ENCODE data around the gene GLS2. TPM values are rescaled to one million over a fixed set of nuclear protein-coding genes. Genes with fewer than 3 reads are reported as not detected.
"Not testable (repeated sequence)": the region's sequence is repeated elsewhere in the genome, so short reads cannot be mapped to it uniquely, and the experiment has no call there.

Gene GLS2
- polyA plus RNA-seq: 1 to 10 TPM in 2 of 3 donors, under 1 TPM in 1; 0.57 to 2.0 (median 1.2) TPM

- H3K27ac Mint-ChIP-seq: peak within 1 kb of the TSS in 4 of 6 donors; percentile 34 to 82 (median 64)
- H3K4me1 Mint-ChIP-seq: peaks cover 14 to 18% of the 10 kb centered on the region in 2 donors
- H3K27me3 Mint-ChIP-seq (ENCODE audit: low read depth in 3 of 3): peaks cover 4 to 20% (median 11%) of the 10 kb centered on the region in 3 donors
- peaks cover 0 to 4% (median 0%) of the 10 kb centered on the region in 6 donors for H3K9me3 Mint-ChIP-seq
- H3K4me3 Mint-ChIP-seq: peak within 1 kb of the TSS; percentile 84 to 94 (median 88)
- peak; percentile 70 to 74 (median 72) for DNase-seq
- H3K36me3 Mint-ChIP-seq: no peaks in the 10 kb centered on the region
Observed at GRCh38 chr12:56488041-56488955, at the start of gene GLS2. Gene GLS2 (minus strand): TSS chr12:56488161. CDS start chr12:56488118, 43 bp downstream.

DNA sequence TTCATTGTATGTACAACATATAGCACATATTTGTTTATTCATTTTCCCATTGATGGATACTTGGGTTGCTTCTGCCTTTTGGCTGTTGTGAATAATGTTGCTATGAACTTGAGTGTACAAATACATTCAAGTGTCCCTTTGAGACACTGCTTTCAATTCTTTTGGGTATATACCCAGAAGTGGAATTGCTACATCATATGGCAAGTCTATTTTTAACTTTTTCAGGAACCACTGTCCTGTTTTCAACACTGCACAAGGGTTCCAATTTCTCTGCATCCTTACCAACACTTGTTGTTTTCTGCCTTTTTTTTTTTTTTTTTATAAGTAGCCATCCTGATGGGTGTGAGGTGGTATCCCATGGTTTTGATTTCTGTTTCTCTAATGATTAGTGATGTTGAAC lies 49.6 kb upstream of the GLS2 start:
- H3K36me3 Mint-ChIP-seq: no peaks in the 10 kb centered on the region
- H3K27ac Mint-ChIP-seq: no peak overlapping the region
- H3K9me3 Mint-ChIP-seq: no peaks in the 10 kb centered on the region
- peaks cover 0 to 3% (median 2%) of the 10 kb centered on the region in 3 donors for H3K27me3 Mint-ChIP-seq (ENCODE audit: low read depth in 3 of 3)
- H3K4me3 Mint-ChIP-seq: no peak overlapping the region
- no peak for DNase-seq
- no peaks in the 10 kb centered on the region for H3K4me1 Mint-ChIP-seq

- no peaks in the 10 kb centered on the region for H3K27me3 Mint-ChIP-seq (ENCODE audit: low read depth in 3 of 3)
- DNase-seq: no peak
- no peak overlapping the region for H3K27ac Mint-ChIP-seq
- no peak overlapping the region for H3K4me3 Mint-ChIP-seq
- no peaks in the 10 kb centered on the region for H3K36me3 Mint-ChIP-seq
- no peaks in the 10 kb centered on the region for H3K4me1 Mint-ChIP-seq
- H3K9me3 Mint-ChIP-seq: no peaks in the 10 kb centered on the region
Observed at GRCh38 chr12:56530390-56531055, 42.6 kb upstream of the GLS2 start.

DNA sequence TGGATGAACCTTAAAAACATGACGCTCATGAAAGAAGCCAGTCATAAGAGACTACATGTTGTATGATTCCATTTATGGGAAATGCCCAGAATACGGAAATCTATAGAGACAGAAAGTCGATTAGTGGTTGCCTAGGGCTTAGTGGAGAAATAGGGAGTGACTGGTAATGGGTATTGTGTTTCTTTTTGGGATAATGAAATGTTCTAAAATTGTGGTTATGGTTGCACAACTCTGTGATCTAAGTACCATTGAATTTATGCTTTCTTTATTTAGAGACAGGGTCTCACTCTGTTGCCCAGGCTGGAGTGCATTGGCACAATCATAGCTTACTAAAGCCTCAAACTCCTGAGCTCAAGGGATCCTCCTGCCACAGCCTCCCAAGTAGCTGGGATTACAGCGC lies 41.7 kb upstream of the GLS2 start:
- Mint-ChIP-seq H3K27ac (no peak overlapping the region), H3K36me3 (no peaks in the 10 kb centered on the region)
- no peak for DNase-seq

DNA sequence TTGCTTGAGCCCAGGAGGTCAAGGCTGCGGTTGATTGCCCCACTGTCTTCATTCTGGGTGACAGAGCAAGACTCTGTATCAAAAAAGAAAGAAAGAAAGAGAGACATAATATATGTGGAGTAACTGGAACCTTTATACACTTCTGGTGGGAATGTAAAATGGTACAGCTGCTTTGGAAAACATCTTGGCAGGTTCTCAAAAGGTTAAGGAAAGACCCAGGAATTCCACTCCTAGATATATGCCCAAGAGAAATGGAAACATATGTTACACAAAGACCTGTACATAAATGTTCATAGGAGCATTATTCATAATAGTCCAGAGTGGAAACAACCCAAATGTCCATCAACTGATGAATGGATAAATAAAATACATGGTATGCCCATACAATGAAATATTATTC lies 40.9 kb upstream of the GLS2 start:
- Mint-ChIP-seq H3K4me3 (no peak overlapping the region), H3K27me3 (ENCODE audit: low read depth in 3 of 3) (no peaks in the 10 kb centered on the region), H3K27ac (no peak overlapping the region), H3K4me1 (no peaks in the 10 kb centered on the region), H3K36me3 (no peaks in the 10 kb centered on the region), H3K9me3 (no peaks in the 10 kb centered on the region)
- DNase-seq: no peak

More for the DNA sequence above, 41.7 kb upstream of the GLS2 start:
- no peak overlapping the region for H3K4me3 Mint-ChIP-seq
- H3K4me1 Mint-ChIP-seq: no peaks in the 10 kb centered on the region
- H3K27me3 Mint-ChIP-seq (ENCODE audit: low read depth in 3 of 3): no peaks in the 10 kb centered on the region
- no peaks in the 10 kb centered on the region for H3K9me3 Mint-ChIP-seq

- H3K9me3 Mint-ChIP-seq: no peaks in the 10 kb centered on the region
- peak overlapping the region; percentile 65 to 96 (median 89) for H3K27ac Mint-ChIP-seq
- H3K4me1 Mint-ChIP-seq: peaks cover 26 to 32% of the 10 kb centered on the region in 2 donors
- H3K36me3 Mint-ChIP-seq: no peaks in the 10 kb centered on the region
- H3K4me3 Mint-ChIP-seq: peak overlapping the region; percentile 88 to 97 (median 92)
- DNase-seq: no peak
- peaks cover 0 to 10% (median 5%) of the 10 kb centered on the region in 3 donors for H3K27me3 Mint-ChIP-seq (ENCODE audit: low read depth in 3 of 3)
Observed at GRCh38 chr12:56522411-56523193, 34.6 kb upstream of the GLS2 start.

DNA sequence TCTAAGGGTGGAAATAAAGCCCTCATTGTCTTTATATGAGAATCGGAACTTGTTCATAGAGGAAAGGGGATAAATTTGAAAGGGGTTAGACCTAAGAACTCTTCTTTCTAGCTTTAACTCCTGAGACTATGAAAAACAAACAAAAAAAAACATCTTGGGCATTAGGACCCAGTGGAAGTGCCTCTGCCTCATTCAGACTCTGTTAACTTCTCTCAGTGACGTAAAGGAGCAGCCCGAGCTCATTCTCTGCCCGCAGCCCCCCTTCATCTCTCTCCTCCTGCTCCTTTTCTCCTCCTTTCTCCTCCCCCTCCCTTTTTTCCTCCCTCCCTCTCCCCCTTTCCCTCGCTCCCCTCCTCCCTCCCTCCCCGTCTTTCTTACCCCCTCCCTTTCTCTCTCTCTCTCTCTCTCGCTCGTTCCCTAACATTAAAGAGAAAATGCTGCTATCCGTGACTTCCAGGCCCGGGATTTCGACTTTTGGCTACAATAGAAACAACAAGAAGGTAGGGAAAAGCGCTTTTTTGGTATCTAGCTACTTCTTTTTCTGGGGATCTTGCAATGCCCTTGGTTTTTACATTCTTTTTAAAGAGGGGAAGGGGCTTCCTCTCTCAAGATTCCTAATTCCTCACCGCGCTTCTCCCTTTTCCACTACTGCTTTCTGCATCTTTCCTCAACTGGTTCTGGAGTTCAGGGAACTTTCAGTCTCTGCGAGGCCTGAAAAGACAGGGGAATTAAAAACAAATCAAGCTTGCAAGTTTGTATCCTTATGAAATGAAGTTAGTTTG lies 33.8 kb upstream of the GLS2 start, which contains the start of gene RBMS2:
Gene RBMS2, plus strand, starts transcription at position 231 of the 782 bp plus-strand sequence. Its CDS starts 204 bp downstream, at position 435.
- peak within 1 kb of the TSS; percentile 88 to 97 (median 92) for H3K4me3 Mint-ChIP-seq
- H3K4me1 Mint-ChIP-seq: peaks cover 26 to 32% of the 10 kb centered on the region in 2 donors
- H3K27ac Mint-ChIP-seq: peak within 1 kb of the TSS; percentile 65 to 96 (median 89)
- H3K9me3 Mint-ChIP-seq: no peaks in the 10 kb centered on the region
- no peaks in the 10 kb centered on the region for H3K36me3 Mint-ChIP-seq
- peak; percentile 55 to 59 (median 58) for DNase-seq
- peaks cover 0 to 10% (median 5%) of the 10 kb centered on the region in 3 donors for H3K27me3 Mint-ChIP-seq (ENCODE audit: low read depth in 3 of 3)

GRCh38 chr12:56521209-56521589 lies 33.2 kb upstream of the GLS2 start:
- peak in 1 of 3 donors; percentile 11 for DNase-seq
- H3K27ac Mint-ChIP-seq: peak overlapping the region in 5 of 6 donors; percentile 83 to 96 (median 93)

DNA sequence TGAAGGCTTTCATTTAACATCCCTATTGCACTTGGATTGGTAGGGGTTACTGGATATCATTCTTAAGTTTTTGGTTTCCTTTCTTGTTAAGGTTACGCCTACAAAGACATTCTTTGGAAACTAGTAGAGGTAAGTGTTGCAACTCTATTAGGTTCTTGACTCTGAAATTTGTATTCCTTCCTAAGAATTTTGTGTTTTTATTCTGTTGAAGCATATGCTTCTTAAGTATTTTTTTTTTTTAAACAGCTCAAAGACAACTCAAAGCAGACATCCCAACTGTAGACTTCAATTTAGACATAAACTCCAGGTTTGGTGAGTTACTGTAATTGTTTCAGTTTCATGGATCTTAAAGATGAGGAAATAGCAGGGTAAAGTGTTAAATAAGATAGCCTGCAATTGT lies 32.5 kb upstream of the GLS2 start:
- no peak for DNase-seq
- Mint-ChIP-seq H3K4me1 (peaks cover 26 to 32% of the 10 kb centered on the region in 2 donors), H3K27ac (peak overlapping the region in 3 of 6 donors; percentile 12 to 85 (median 49))

More at GRCh38 chr12:56521209-56521589, 33.2 kb upstream of the GLS2 start:
- H3K4me1 Mint-ChIP-seq: peaks cover 26 to 32% of the 10 kb centered on the region in 2 donors
- no peaks in the 10 kb centered on the region for H3K9me3 Mint-ChIP-seq
- H3K27me3 Mint-ChIP-seq (ENCODE audit: low read depth in 3 of 3): peaks cover 0 to 10% (median 5%) of the 10 kb centered on the region in 3 donors
- H3K36me3 Mint-ChIP-seq: no peaks in the 10 kb centered on the region
- peak overlapping the region; percentile 88 to 97 (median 92) for H3K4me3 Mint-ChIP-seq

GRCh38 chr12:56520048-56520447 lies 32.1 kb upstream of the GLS2 start:
- Mint-ChIP-seq H3K4me1 (peaks cover 26 to 32% of the 10 kb centered on the region in 2 donors), H3K36me3 (no peaks in the 10 kb centered on the region), H3K9me3 (no peaks in the 10 kb centered on the region), H3K27me3 (ENCODE audit: low read depth in 3 of 3) (peaks cover 0 to 10% (median 5%) of the 10 kb centered on the region in 3 donors), H3K27ac (no peak overlapping the region), H3K4me3 (no peak overlapping the region)
- DNase-seq: no peak

More for the DNA sequence above, 32.5 kb upstream of the GLS2 start:
- Mint-ChIP-seq H3K36me3 (no peaks in the 10 kb centered on the region), H3K9me3 (no peaks in the 10 kb centered on the region), H3K4me3 (peak overlapping the region; percentile 57 to 97 (median 92)), H3K27me3 (ENCODE audit: low read depth in 3 of 3) (peaks cover 0 to 10% (median 5%) of the 10 kb centered on the region in 3 donors)

DNA sequence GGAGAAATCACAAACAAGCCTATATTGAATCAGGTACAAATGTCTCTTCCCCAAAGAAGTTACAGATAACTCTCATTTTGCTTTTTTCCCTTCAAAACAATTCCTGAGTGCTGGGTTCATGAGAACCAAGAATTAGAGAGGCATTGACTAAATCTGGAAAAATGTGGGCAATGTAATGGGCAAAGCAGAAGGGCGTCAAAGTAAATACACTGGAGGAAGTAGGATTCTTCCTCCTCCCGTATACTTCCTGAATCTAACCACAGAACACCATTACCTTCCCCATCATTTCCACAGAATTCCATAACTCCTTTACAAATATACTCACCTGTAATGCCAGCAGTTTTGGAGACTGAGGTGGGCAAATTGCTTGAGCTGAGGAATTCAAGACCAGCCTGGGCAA lies 30.6 kb upstream of the GLS2 start:
- no peak overlapping the region for H3K4me3 Mint-ChIP-seq
- no peaks in the 10 kb centered on the region for H3K9me3 Mint-ChIP-seq
- H3K36me3 Mint-ChIP-seq: no peaks in the 10 kb centered on the region
- no peak for DNase-seq
- no peak overlapping the region for H3K27ac Mint-ChIP-seq
- H3K27me3 Mint-ChIP-seq (ENCODE audit: low read depth in 3 of 3): peaks cover 0 to 10% (median 5%) of the 10 kb centered on the region in 3 donors
- peaks cover 30 to 36% of the 10 kb centered on the region in 2 donors for H3K4me1 Mint-ChIP-seq

DNA sequence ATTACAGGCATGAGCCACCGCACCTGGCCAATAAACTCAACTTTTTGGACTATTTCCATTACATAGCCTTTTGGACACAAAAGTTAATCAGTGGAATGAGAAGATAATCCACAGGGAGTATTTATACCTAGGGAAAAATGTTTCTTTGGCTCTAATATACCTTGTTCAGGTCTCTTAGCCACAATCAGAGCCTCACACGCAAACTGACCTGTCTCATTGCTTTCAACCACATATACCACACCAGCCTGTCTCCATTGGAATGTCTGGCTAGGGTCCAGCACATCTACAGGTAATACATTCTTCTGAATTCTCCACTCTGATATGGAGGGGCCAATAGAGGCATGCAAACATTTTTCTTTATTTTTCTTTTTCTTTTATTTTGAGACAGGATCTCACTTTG lies 29.9 kb upstream of the GLS2 start:
- Mint-ChIP-seq H3K4me3 (no peak overlapping the region), H3K9me3 (no peaks in the 10 kb centered on the region), H3K27ac (no peak overlapping the region), H3K27me3 (ENCODE audit: low read depth in 3 of 3) (peaks cover 0 to 8% (median 5%) of the 10 kb centered on the region in 3 donors), H3K4me1 (peaks cover 28 to 32% of the 10 kb centered on the region in 2 donors), H3K36me3 (no peaks in the 10 kb centered on the region)
- DNase-seq: no peak

- H3K27ac Mint-ChIP-seq; DNase-seq; H3K36me3 Mint-ChIP-seq; H3K4me3 Mint-ChIP-seq; H3K9me3 Mint-ChIP-seq; H3K4me1 Mint-ChIP-seq; H3K27me3 Mint-ChIP-seq (ENCODE audit: low read depth in 3 of 3): not testable (repeated sequence)
Observed at GRCh38 chr12:56514014-56514318, 26.0 kb upstream of the GLS2 start.
